HepG2 (cell line): ENCODE measurements around the gene OR11H7. TPM values are rescaled to one million over a fixed set of nuclear protein-coding genes. Genes with fewer than 3 reads are reported as not detected.

Experiments
- ATAC-seq: fragments of 200-7000 bp; cut with Tn5 transposase; 3 replicates; pipeline ENCODE4 v1.9.1; 2020; ENCODE audit warnings: mild to moderate bottlenecking, moderate library complexity
- BruUV-seq: library from RNA; stranded (reverse); fragments of 400-500 nt; replicated peaks from 2 replicates; lab custom pipeline; 2021; lab: Mats Ljungman, UMichigan
- CTCF ChIA-PET: fragments of 300-600 bp; formaldehyde crosslinking; extraction: SDS; loops from one replicate; lab custom pipeline; 2021; ENCODE audit warnings: low total read pairs, inconsistent platforms, low intra/inter-chr PET ratio; lab: Yijun Ruan, JAX
- POLR2A ChIA-PET: fragments of 350-600 bp; sonication (Branson Sonifier 250); formaldehyde crosslinking; loops from one replicate; lab custom pipeline; 2020; ENCODE audit warnings: antibody characterized with exemption, inconsistent platforms; lab: Yijun Ruan, JAX
- DNase-seq: peaks from one replicate; pipeline ENCODE4 v3.0.0-alpha.2; 2015; ENCODE audit warnings: low spot score
- FAIRE-seq: peaks from 3 replicates; lab custom pipeline; 2011; peaks lifted over from hg19 to GRCh38; lab: Jason Lieb, UNC
- H2AFZ ChIP-seq: one replicate; pipeline ENCODE4 v1.6.1; 2011; ENCODE audit warnings: low read length, inconsistent platforms
- H3K27ac ChIP-seq: fragments of 300-600 bp; 3 replicates; pipeline ENCODE4 v1.8.0; 2011; ENCODE audit warnings: mixed run types, mild to moderate bottlenecking, mixed read lengths, low read length, inconsistent platforms; ENCODE audit not compliant: insufficient read depth; ENCODE audit errors: extremely low read length
- H3K27me3 ChIP-seq, 2 experiments: fragments of 200-600 bp in 1 of 2; 2 replicates in 1 of 2; 3 replicates in 1 of 2; pipeline versions ENCODE4 v1.6.0 to v1.8.0; 2011; ENCODE audit warnings: low read length in 2 of 2, mild to moderate bottlenecking in 2 of 2, moderate library complexity in 2 of 2, inconsistent platforms in 1 of 2; ENCODE audit not compliant: insufficient read depth in 2 of 2, control insufficient read depth in 1 of 2
- H3K36me3 ChIP-seq, 2 experiments: fragments of 200-600 bp in 1 of 2; replicated peaks in 1 of 2; 2 replicates in 1 of 2; 3 replicates in 1 of 2; pipeline versions ENCODE4 v1.5.1 to v1.8.0; 2011; ENCODE audit warnings: low read length in 2 of 2, inconsistent platforms in 1 of 2; ENCODE audit not compliant: insufficient read depth in 2 of 2, control insufficient read depth in 1 of 2
- H3K4me1 ChIP-seq: 2 replicates; pipeline ENCODE4 v1.5.1; 2012; ENCODE audit warnings: low read length, inconsistent platforms; ENCODE audit not compliant: insufficient read depth
- H3K4me2 ChIP-seq: 2 replicates; pipeline ENCODE4 v1.6.0; 2011; ENCODE audit warnings: low read depth, low read length, inconsistent platforms
- H3K4me3 ChIP-seq, 3 experiments: fragments of 200-600 bp in 1 of 3; sonication (generic), shearing (Covaris generic) in 1 of 3; replicated peaks in 1 of 3; 2 replicates each; pipeline ENCODE4 v1.5.1; 2011 to 2016; ENCODE audit warnings: low read length in 3 of 3, inconsistent platforms in 2 of 3, low read depth in 2 of 3, mild to moderate bottlenecking in 2 of 3, control low read depth in 1 of 3, mixed read lengths in 1 of 3; ENCODE audit not compliant: insufficient read depth in 1 of 3
- H3K79me2 ChIP-seq: one replicate; pipeline ENCODE4 v1.6.1; 2011; ENCODE audit warnings: low read length, inconsistent platforms; ENCODE audit not compliant: insufficient read depth
- H3K9ac ChIP-seq: 2 replicates; pipeline ENCODE4 v1.6.0; 2011; ENCODE audit warnings: mild to moderate bottlenecking, low read depth, low read length, inconsistent platforms; ENCODE audit not compliant: insufficient read depth
- H3K9me3 ChIP-seq: 2 replicates; pipeline ENCODE4 v1.5.1; 2012; ENCODE audit warnings: mild to moderate bottlenecking, low read length
- H4K20me1 ChIP-seq: 2 replicates; pipeline ENCODE4 v1.6.0; 2011; ENCODE audit warnings: inconsistent platforms, mild to moderate bottlenecking, low read length, moderate library complexity; ENCODE audit not compliant: insufficient read depth
- ARID2 ChIP-seq: sonication (generic); formaldehyde crosslinking; IDR thresholded peaks from 2 replicates; pipeline ENCODE4 v1.8.1; 2022; ENCODE audit warnings: mild to moderate bottlenecking, missing genetic modification reagents, borderline replicate concordance
- CEBPB ChIP-seq: IDR thresholded peaks from 2 replicates; pipeline ENCODE4 v1.6.1; 2011; ENCODE audit warnings: low read depth, low read length, improper control_type of control experiment, borderline replicate concordance
- ETV5 ChIP-seq: IDR thresholded peaks from 2 replicates; pipeline ENCODE4 v1.6.1; 2018; ENCODE audit warnings: missing biosample characterization, missing genetic modification reagents, inconsistent platforms, borderline replicate concordance
- HNF4A ChIP-seq: sonication (generic); formaldehyde crosslinking; IDR thresholded peaks from 2 replicates; pipeline ENCODE4 v1.4.0; 2020; ENCODE audit warnings: missing genetic modification reagents
- MED13 ChIP-seq: sonication (generic); formaldehyde crosslinking; IDR thresholded peaks from 2 replicates; pipeline ENCODE4 v1.5.0; 2020; ENCODE audit warnings: missing genetic modification reagents
- NCOA2 ChIP-seq: sonication (generic); formaldehyde crosslinking; IDR thresholded peaks from 2 replicates; pipeline ENCODE4 v1.8.0; 2022; ENCODE audit warnings: inconsistent platforms
- SRSF1 ChIP-seq: fragments of 200-400 bp; formaldehyde crosslinking; optimal IDR thresholded peaks from 2 replicates; pipeline ENCODE3; 2017; ENCODE audit warnings: mild to moderate bottlenecking, low read depth, low read length, moderate library complexity
- TARDBP ChIP-seq: sonication (generic); formaldehyde crosslinking; IDR thresholded peaks from 2 replicates; pipeline ENCODE4 v1.8.0; 2022; ENCODE audit warnings: mild to moderate bottlenecking, missing genetic modification reagents
- ZNF703 ChIP-seq: sonication (generic); formaldehyde crosslinking; IDR thresholded peaks from 2 replicates; pipeline ENCODE4 v1.5.1; 2020; ENCODE audit warnings: missing genetic modification reagents, mild to moderate bottlenecking, moderate library complexity, borderline replicate concordance
- WGBS: methylation state at CpG from one replicate; pipeline ENCODE4 v1.1.6; 2017; ENCODE audit warnings: low lambda C conversion rate; 5-methylcytosine and 5-hydroxymethylcytosine counted together
- in situ Hi-C: cut with HindIII; loops from 2 replicates; pipeline ENCODE4 v1.10.0; 2017; ENCODE audit warnings: low pct_unique_long_range_greater_than_20kb; ENCODE audit not compliant: extremely low pct_ligation_motif_present
- intact Hi-C: fragments of 100-400 bp; cut with micrococcal nuclease; formaldehyde crosslinking; loops from one replicate; pipeline ENCODE4 v1.10.0; 2022; ENCODE audit not compliant: unreplicated experiment
- polyA plus RNA-seq, 8 experiments: library from polyadenylated mRNA; depleted of rRNA in 3 of 8; stranded (reverse) in 7 of 8; unstranded in 1 of 8; fragments of >200 nt; fragmentation: Illumina TruSeq in 4 of 8; extraction: Trizol in 4 of 8; gene quantifications; 2 replicates each; pipeline versions ENCODE4 v1.2.1 to v1.2.3, GENCODE V29; 2011 to 2016; ENCODE audit warnings: low read depth in 4 of 8, missing spikeins in 1 of 8, mixed read lengths in 1 of 8; ENCODE audit not compliant: insufficient read depth in 1 of 8
- total RNA-seq, 5 experiments: library from RNA; depleted of rRNA; stranded (reverse); fragments of >200 nt; fragmentation: Illumina TruSeq; extraction: Trizol; gene quantifications; 2 replicates each; pipeline ENCODE4 v1.2.3, GENCODE V29; 2016; ENCODE audit warnings: low read depth in 1 of 5
- TF ChIP-seq, protein P1 (sequence below): sonication (generic); formaldehyde crosslinking; IDR thresholded peaks from 2 replicates; pipeline ENCODE4 v1.4.0; 2020; ENCODE audit warnings: missing genetic modification reagents, borderline replicate concordance
- TF ChIP-seq, protein P2 (sequence below): sonication (generic); formaldehyde crosslinking; IDR thresholded peaks from 2 replicates; pipeline ENCODE4 v1.4.0; 2020; ENCODE audit warnings: missing genetic modification reagents
- TF ChIP-seq, protein P3 (sequence below): sonication (generic); formaldehyde crosslinking; IDR thresholded peaks from 2 replicates; pipeline ENCODE4 v1.8.1; 2023; ENCODE audit warnings: mild to moderate bottlenecking, moderate library complexity, missing genetic modification reagents

OR11H7 gene
- total and polyA plus RNA-seq, 2 of the 13 experiments (the other 11 are each of a cell fraction or from before 2014, with no cell fraction given): not detected

DNA sequence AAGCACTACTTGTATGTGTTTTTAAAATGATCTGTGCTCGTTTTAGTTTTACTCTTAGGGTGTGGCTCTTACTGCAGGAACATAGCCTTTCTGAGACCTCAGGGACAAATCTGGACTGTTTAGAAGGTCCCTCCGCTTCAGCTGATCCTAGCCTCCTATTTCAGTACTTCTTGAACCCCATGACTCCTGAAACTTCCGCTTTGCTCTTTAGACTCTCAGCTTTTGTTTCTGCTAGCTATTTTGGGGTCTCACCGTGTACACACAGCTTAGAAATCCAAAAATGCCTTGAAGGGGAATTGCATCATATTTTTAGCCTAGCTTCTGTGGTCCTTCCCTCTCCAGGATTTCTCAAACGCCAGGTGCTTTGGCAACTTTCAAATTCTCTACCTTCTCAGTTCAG is 29.8 kb upstream of the OR11H7 start:
- intact Hi-C loops: no loop called here
- H3K27ac ChIP-seq: no peak overlapping the region
- TF ChIP-seq CEBPB (peak; percentile 52), TARDBP (CRISPR knock-in tag) (no peak)
- TF ChIP-seq, all 625 proteins: peak for 1
- WGBS: 4% methylated on average over 5 of the region's 5 CpGs
- Histone ChIP-seq H3K36me3 (no peaks in the 10 kb centered on the region), H3K27me3 (0 out of 5 replicates have a peak, but pooled peaks cover 0 to 8% of the 10 kb centered on the region in 2 experiments), H3K4me3 (no peak overlapping the region), H2AFZ (no peak overlapping the region), H3K4me1 (no peaks in the 10 kb centered on the region), H3K4me2 (no peak overlapping the region), H4K20me1 (no peaks in the 10 kb centered on the region), H3K9me3 (no peaks in the 10 kb centered on the region), H3K79me2 (no peaks in the 10 kb centered on the region), H3K9ac (no peak overlapping the region)
- BruUV-seq: no TSS peak
- ChIA-PET CTCF (no interaction called here), POLR2A (no interaction called here)
- FAIRE-seq: no peak
- ATAC-seq: no peak
- in situ Hi-C loops: no loop called here
- no peak for DNase-seq

DNA sequence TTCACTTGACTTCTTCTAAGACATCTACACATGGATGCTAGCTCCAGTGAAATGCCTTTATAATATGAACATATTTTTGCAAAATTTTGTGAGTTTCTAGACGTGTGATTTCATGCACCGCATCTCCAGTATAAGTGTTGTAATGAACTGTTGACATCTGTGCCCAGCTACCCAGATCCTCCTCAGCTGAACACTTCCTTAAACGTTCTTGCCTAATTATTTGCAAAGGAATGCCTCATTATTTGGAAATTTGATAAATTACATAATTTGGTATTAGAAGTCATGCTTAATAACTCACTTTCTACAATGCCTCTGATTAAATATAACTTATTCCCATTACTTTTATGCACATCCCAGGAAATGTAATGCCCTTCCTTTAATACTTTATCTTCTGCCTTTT is 24.1 kb upstream of the OR11H7 start:
- no peaks in the 10 kb centered on the region for H4K20me1 ChIP-seq
- WGBS: 41% methylated on average over 3 of the region's 3 CpGs
- DNase-seq: no peak
- H2AFZ ChIP-seq: no peak overlapping the region
- CTCF ChIA-PET: no interaction called here
- no peak overlapping the region for H3K4me3 ChIP-seq
- TF ChIP-seq MED13 (CRISPR knock-in tag): no peak
- TF ChIP-seq SRSF1: no peak
- TF ChIP-seq, protein P1, sequence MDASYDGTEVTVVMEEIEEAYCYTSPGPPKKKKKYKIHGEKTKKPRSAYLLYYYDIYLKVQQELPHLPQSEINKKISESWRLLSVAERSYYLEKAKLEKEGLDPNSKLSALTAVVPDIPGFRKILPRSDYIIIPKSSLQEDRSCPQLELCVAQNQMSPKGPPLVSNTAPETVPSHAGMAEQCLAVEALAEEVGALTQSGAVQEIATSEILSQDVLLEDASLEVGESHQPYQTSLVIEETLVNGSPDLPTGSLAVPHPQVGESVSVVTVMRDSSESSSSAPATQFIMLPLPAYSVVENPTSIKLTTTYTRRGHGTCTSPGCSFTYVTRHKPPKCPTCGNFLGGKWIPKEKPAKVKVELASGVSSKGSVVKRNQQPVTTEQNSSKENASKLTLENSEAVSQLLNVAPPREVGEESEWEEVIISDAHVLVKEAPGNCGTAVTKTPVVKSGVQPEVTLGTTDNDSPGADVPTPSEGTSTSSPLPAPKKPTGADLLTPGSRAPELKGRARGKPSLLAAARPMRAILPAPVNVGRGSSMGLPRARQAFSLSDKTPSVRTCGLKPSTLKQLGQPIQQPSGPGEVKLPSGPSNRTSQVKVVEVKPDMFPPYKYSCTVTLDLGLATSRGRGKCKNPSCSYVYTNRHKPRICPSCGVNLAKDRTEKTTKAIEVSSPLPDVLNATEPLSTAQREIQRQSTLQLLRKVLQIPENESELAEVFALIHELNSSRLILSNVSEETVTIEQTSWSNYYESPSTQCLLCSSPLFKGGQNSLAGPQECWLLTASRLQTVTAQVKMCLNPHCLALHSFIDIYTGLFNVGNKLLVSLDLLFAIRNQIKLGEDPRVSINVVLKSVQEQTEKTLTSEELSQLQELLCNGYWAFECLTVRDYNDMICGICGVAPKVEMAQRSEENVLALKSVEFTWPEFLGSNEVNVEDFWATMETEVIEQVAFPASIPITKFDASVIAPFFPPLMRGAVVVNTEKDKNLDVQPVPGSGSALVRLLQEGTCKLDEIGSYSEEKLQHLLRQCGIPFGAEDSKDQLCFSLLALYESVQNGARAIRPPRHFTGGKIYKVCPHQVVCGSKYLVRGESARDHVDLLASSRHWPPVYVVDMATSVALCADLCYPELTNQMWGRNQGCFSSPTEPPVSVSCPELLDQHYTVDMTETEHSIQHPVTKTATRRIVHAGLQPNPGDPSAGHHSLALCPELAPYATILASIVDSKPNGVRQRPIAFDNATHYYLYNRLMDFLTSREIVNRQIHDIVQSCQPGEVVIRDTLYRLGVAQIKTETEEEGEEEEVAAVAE: no peak
- TF ChIP-seq, protein P2, sequence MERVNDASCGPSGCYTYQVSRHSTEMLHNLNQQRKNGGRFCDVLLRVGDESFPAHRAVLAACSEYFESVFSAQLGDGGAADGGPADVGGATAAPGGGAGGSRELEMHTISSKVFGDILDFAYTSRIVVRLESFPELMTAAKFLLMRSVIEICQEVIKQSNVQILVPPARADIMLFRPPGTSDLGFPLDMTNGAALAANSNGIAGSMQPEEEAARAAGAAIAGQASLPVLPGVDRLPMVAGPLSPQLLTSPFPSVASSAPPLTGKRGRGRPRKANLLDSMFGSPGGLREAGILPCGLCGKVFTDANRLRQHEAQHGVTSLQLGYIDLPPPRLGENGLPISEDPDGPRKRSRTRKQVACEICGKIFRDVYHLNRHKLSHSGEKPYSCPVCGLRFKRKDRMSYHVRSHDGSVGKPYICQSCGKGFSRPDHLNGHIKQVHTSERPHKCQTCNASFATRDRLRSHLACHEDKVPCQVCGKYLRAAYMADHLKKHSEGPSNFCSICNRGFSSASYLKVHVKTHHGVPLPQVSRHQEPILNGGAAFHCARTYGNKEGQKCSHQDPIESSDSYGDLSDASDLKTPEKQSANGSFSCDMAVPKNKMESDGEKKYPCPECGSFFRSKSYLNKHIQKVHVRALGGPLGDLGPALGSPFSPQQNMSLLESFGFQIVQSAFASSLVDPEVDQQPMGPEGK (CRISPR knock-in tag): no peak
- TF ChIP-seq HNF4A (CRISPR knock-in tag): no peak
- no peak for TF ChIP-seq ZNF703 (CRISPR knock-in tag)
- TF ChIP-seq ETV5: no peak
- no peak for TF ChIP-seq NCOA2 (CRISPR knock-in tag)
- TF ChIP-seq ARID2 (CRISPR knock-in tag): no peak
- TF ChIP-seq, protein P3, sequence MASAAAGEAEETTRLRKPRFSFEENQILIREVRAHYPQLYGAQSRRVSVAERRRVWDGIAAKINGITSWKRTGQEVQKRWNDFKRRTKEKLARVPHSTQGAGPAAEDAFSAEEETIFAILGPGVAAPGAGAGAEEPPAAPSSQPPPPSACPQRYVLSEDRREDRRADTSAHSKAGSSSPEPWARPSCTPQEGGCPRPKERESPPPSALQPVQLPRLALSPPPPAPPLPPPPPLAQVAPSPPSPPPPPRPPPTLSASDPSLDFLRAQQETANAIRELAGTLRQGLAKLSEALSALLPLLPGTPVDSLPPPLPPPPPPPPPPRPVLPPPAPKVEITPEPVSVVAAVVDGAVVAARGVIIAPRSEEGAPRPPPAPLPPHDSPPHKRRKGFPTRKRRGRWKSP: no peak
- TF ChIP-seq, all 625 proteins: peak for 0
- H3K27me3 ChIP-seq: no peaks in the 10 kb centered on the region
- H3K4me1 ChIP-seq: no peaks in the 10 kb centered on the region
- no peaks in the 10 kb centered on the region for H3K79me2 ChIP-seq
- H3K9me3 ChIP-seq: no peaks in the 10 kb centered on the region
- in situ Hi-C loops: no loop called here
- no peak overlapping the region for H3K9ac ChIP-seq
- H3K36me3 ChIP-seq: no peaks in the 10 kb centered on the region
- intact Hi-C loops: no loop called here
- ATAC-seq: no peak
- no peak for FAIRE-seq
- no peak overlapping the region for H3K4me2 ChIP-seq
- no TSS peak for BruUV-seq
- POLR2A ChIA-PET: no interaction called here
- H3K27ac ChIP-seq: no peak overlapping the region
